NCI-H748 treated with DMSO at 0.1 percent for 48 hours (cell line): ENCODE data around the gene ZNF558.
"Not testable (repeated sequence)": the region's sequence is repeated elsewhere in the genome, so short reads cannot be mapped to it uniquely, and the experiment has no call there.

Experiments
- DNase-seq: peaks from one replicate; lab custom pipeline; 2025; lab: John Stamatoyannopoulos, UW

Gene ZNF558

GRCh38 chr19:8806661-8807060 lies 25.4 kb downstream of the ZNF558 start:
- no peak for DNase-seq

GRCh38 chr19:8794823-8795222 lies 37.3 kb downstream of the ZNF558 start:
- no peak for DNase-seq

- not testable (repeated sequence) for DNase-seq
Observed at GRCh38 chr19:8773587-8773986, 58.5 kb downstream of the ZNF558 start.

- DNase-seq = not testable (repeated sequence)
Observed at GRCh38 chr19:8769265-8769664, 62.8 kb downstream of the ZNF558 start.

- DNase-seq = not testable (repeated sequence)
Observed at GRCh38 chr19:8767257-8767656, 64.8 kb downstream of the ZNF558 start.
